ENCODE results near the gene GABRA4.

GABRA4 gene

GRCh38 chr4:46955601-46956000, 37.8 kb downstream of the GABRA4 start:
- no peak overlapping the region for H3K4me3 ChIP-seq (ENCODE audit: insufficient read depth, low read depth, low read length)
- H3K4me1 ChIP-seq (ENCODE audit: control insufficient read depth, insufficient read depth, low read length) = no peaks in the 10 kb centered on the region
- no peaks in the 10 kb centered on the region for H3K27me3 ChIP-seq (ENCODE audit: control insufficient read depth, insufficient read depth, low read length, poor library complexity, severe bottlenecking)
- H3K27ac ChIP-seq (ENCODE audit: insufficient read depth, low read depth, low read length, poor library complexity, severe bottlenecking) = no peak overlapping the region
- H3K36me3 ChIP-seq (ENCODE audit: control insufficient read depth, insufficient read depth, low read length) = no peaks in the 10 kb centered on the region
- H3K9me3 ChIP-seq (ENCODE audit: control insufficient read depth, low read length) = no peaks in the 10 kb centered on the region

- Histone ChIP-seq H3K27ac (ENCODE audit: insufficient read depth, low read depth, low read length, poor library complexity, severe bottlenecking) (no peak overlapping the region), H3K27me3 (ENCODE audit: control insufficient read depth, insufficient read depth, low read length, poor library complexity, severe bottlenecking) (no peaks in the 10 kb centered on the region), H3K9me3 (ENCODE audit: control insufficient read depth, low read length) (no peaks in the 10 kb centered on the region), H3K4me3 (ENCODE audit: insufficient read depth, low read depth, low read length) (no peak overlapping the region), H3K36me3 (ENCODE audit: control insufficient read depth, insufficient read depth, low read length) (no peaks in the 10 kb centered on the region), H3K4me1 (ENCODE audit: control insufficient read depth, insufficient read depth, low read length) (no peaks in the 10 kb centered on the region)
Observed at GRCh38 chr4:46954643-46955042, 38.7 kb downstream of the GABRA4 start.

- Histone ChIP-seq H3K36me3 (ENCODE audit: control insufficient read depth, insufficient read depth, low read length) (no peaks in the 10 kb centered on the region), H3K4me3 (ENCODE audit: insufficient read depth, low read depth, low read length) (no peak overlapping the region), H3K9me3 (ENCODE audit: control insufficient read depth, low read length) (no peaks in the 10 kb centered on the region), H3K27me3 (ENCODE audit: control insufficient read depth, insufficient read depth, low read length, poor library complexity, severe bottlenecking) (no peaks in the 10 kb centered on the region), H3K4me1 (ENCODE audit: control insufficient read depth, insufficient read depth, low read length) (no peaks in the 10 kb centered on the region), H3K27ac (ENCODE audit: insufficient read depth, low read depth, low read length, poor library complexity, severe bottlenecking) (no peak overlapping the region)
- 100% methylated on average over 2 of the region's 2 CpGs; no CpG with 5 or more reads in 1 of the 2 experiments for WGBS, 2 experiments
Observed at GRCh38 chr4:46953564-46953963, 39.8 kb downstream of the GABRA4 start.

DNA sequence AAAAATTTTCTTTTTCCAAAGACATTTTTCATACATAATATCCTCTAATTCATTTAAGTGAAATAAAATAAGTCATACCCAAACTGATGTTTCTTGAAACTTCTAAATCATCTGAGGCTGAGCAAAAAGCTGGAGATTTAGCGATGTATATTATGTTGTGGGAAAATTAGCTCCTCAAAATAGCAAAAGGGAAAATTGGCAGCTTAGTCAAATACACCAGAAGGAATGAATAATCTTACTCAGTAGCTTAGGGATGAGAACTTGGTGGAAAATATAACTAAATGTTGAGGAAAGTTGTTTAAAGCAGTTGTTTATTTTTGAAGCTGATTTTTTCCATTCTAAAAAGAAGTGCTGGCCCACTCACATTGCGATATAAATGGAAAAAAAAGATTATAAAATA, 40.9 kb downstream of the GABRA4 start:
- 88 to 100% methylated on average over 1 of the region's 2 CpGs for WGBS, 2 experiments
- Histone ChIP-seq H3K36me3 (ENCODE audit: control insufficient read depth, insufficient read depth, low read length) (no peaks in the 10 kb centered on the region), H3K4me1 (ENCODE audit: control insufficient read depth, insufficient read depth, low read length) (no peaks in the 10 kb centered on the region), H3K27ac (ENCODE audit: insufficient read depth, low read depth, low read length, poor library complexity, severe bottlenecking) (no peak overlapping the region), H3K27me3 (ENCODE audit: control insufficient read depth, insufficient read depth, low read length, poor library complexity, severe bottlenecking) (no peaks in the 10 kb centered on the region), H3K9me3 (ENCODE audit: control insufficient read depth, low read length) (no peaks in the 10 kb centered on the region), H3K4me3 (ENCODE audit: insufficient read depth, low read depth, low read length) (no peak overlapping the region)

DNA sequence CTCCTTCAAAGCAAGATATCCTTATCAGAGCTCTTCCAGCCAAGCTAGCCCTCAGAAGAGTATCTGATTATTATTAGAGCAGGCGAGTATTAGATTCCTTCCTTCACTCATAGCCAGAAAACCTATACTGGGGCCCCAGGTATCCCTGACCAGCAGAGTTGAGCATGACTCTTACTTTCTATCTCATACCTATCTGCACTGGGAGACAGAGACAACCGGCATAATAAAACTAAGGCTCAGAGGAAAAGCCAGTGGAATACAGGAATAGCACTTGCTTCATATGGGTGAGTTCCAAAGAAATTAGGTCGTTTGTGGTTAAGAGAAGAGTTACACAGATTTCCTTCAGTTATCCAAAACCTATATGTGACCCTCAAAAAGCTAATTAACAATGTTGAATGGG, 42.6 kb downstream of the GABRA4 start:
- Histone ChIP-seq H3K4me3 (ENCODE audit: insufficient read depth, low read depth, low read length) (no peak overlapping the region), H3K36me3 (ENCODE audit: control insufficient read depth, insufficient read depth, low read length) (no peaks in the 10 kb centered on the region), H3K27ac (ENCODE audit: insufficient read depth, low read depth, low read length, poor library complexity, severe bottlenecking) (no peak overlapping the region), H3K4me1 (ENCODE audit: control insufficient read depth, insufficient read depth, low read length) (no peaks in the 10 kb centered on the region), H3K9me3 (ENCODE audit: control insufficient read depth, low read length) (no peaks in the 10 kb centered on the region), H3K27me3 (ENCODE audit: control insufficient read depth, insufficient read depth, low read length, poor library complexity, severe bottlenecking) (no peaks in the 10 kb centered on the region)
- 84 to 94% methylated on average over 3 of the region's 3 CpGs for WGBS, 2 experiments

DNA sequence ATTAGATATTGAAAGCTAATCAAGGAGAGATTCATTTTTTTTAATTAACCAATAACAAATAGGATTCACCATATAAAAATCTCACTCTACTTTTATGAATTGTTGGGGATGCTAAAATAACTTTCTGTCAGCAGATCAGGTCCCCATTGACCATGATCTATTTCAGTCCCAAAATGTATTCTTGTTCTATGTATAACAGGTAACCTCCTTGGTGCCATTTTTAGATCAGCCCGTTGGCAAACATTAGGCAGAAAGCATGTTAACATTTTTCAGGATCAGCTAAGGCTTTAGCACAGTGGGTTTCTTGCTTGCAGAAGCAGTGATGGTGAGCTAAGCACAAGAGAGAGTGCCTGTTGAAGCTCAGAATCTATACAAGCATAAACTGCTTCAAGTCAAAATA, 43.6 kb downstream of the GABRA4 start:
- no peaks in the 10 kb centered on the region for H3K36me3 ChIP-seq (ENCODE audit: control insufficient read depth, insufficient read depth, low read length)
- no peaks in the 10 kb centered on the region for H3K4me1 ChIP-seq (ENCODE audit: control insufficient read depth, insufficient read depth, low read length)
- H3K27ac ChIP-seq (ENCODE audit: insufficient read depth, low read depth, low read length, poor library complexity, severe bottlenecking) = no peak overlapping the region
- no peaks in the 10 kb centered on the region for H3K27me3 ChIP-seq (ENCODE audit: control insufficient read depth, insufficient read depth, low read length, poor library complexity, severe bottlenecking)
- no peak overlapping the region for H3K4me3 ChIP-seq (ENCODE audit: insufficient read depth, low read depth, low read length)
- no peaks in the 10 kb centered on the region for H3K9me3 ChIP-seq (ENCODE audit: control insufficient read depth, low read length)
- WGBS, 2 experiments = 93 to 94% methylated on average over 1 of the region's 1 CpG

- Histone ChIP-seq H3K4me3 (ENCODE audit: insufficient read depth, low read depth, low read length) (no peak overlapping the region), H3K9me3 (ENCODE audit: control insufficient read depth, low read length) (no peaks in the 10 kb centered on the region), H3K36me3 (ENCODE audit: control insufficient read depth, insufficient read depth, low read length) (no peaks in the 10 kb centered on the region), H3K27ac (ENCODE audit: insufficient read depth, low read depth, low read length, poor library complexity, severe bottlenecking) (no peak overlapping the region), H3K27me3 (ENCODE audit: control insufficient read depth, insufficient read depth, low read length, poor library complexity, severe bottlenecking) (no peaks in the 10 kb centered on the region), H3K4me1 (ENCODE audit: control insufficient read depth, insufficient read depth, low read length) (no peaks in the 10 kb centered on the region)
- WGBS, 2 experiments = 77 to 85% methylated on average over 2 of the region's 2 CpGs
Observed at GRCh38 chr4:46947541-46947940, 45.8 kb downstream of the GABRA4 start.

DNA sequence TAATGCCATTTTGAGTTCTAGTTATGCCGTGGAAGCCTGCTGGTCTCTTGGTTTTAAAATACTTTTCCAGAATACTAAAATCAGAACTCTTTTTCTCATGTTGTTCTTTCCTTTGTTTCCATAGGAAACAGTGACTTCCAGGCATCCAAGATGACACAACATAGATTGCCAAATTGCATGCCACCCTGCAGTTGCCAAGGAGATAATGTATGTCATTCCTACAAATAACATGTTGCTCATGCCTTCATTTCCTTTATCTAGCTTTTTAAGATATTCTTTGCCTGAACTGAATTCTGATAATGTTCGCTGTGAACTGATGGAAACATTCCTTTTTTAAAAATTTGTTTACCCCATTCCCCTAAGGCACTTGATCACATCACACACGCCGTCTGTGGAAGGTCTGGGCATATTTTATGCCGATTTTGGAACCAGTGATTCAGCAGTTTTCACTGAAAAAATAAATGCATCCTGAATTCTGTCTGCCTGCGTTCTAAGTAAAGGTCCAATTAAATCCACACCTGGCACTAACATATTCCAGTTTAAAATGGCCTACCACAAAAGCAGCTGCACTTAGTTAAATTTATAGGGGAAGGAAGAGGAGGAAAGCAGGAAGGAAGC, 46.4 kb downstream of the GABRA4 start:
- H3K36me3 ChIP-seq (ENCODE audit: control insufficient read depth, insufficient read depth, low read length) = no peaks in the 10 kb centered on the region
- no peaks in the 10 kb centered on the region for H3K4me1 ChIP-seq (ENCODE audit: control insufficient read depth, insufficient read depth, low read length)
- H3K4me3 ChIP-seq (ENCODE audit: insufficient read depth, low read depth, low read length) = no peak overlapping the region
- no peaks in the 10 kb centered on the region for H3K27me3 ChIP-seq (ENCODE audit: control insufficient read depth, insufficient read depth, low read length, poor library complexity, severe bottlenecking)
- 91 to 95% methylated on average over 6 of the region's 6 CpGs for WGBS, 2 experiments
- no peaks in the 10 kb centered on the region for H3K9me3 ChIP-seq (ENCODE audit: control insufficient read depth, low read length)
- H3K27ac ChIP-seq (ENCODE audit: insufficient read depth, low read depth, low read length, poor library complexity, severe bottlenecking) = no peak overlapping the region

DNA sequence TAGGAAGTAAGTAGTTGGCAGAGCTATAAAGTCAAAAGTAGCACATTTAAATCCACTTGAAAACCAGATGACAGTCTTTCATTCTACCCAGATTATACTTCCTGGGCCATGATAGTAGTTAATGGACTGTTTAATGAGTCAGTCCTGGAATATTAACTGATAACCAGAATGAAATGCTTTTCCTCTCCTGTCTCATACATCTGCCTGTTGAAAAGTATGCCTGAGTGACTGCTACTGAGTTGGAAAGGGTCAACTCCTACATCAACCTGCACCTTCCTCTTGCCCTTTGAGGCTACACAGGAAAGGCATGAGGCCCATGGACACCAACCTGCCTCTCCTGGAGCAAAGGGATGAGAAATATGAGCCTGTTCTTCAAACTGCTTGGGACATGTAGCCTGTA, 48.3 kb downstream of the GABRA4 start:
- no peaks in the 10 kb centered on the region for H3K4me1 ChIP-seq (ENCODE audit: control insufficient read depth, insufficient read depth, low read length)
- no peaks in the 10 kb centered on the region for H3K27me3 ChIP-seq (ENCODE audit: control insufficient read depth, insufficient read depth, low read length, poor library complexity, severe bottlenecking)
- H3K4me3 ChIP-seq (ENCODE audit: insufficient read depth, low read depth, low read length) = no peak overlapping the region
- H3K36me3 ChIP-seq (ENCODE audit: control insufficient read depth, insufficient read depth, low read length) = no peaks in the 10 kb centered on the region
- H3K9me3 ChIP-seq (ENCODE audit: control insufficient read depth, low read length) = no peaks in the 10 kb centered on the region
- H3K27ac ChIP-seq (ENCODE audit: insufficient read depth, low read depth, low read length, poor library complexity, severe bottlenecking) = no peak overlapping the region

DNA sequence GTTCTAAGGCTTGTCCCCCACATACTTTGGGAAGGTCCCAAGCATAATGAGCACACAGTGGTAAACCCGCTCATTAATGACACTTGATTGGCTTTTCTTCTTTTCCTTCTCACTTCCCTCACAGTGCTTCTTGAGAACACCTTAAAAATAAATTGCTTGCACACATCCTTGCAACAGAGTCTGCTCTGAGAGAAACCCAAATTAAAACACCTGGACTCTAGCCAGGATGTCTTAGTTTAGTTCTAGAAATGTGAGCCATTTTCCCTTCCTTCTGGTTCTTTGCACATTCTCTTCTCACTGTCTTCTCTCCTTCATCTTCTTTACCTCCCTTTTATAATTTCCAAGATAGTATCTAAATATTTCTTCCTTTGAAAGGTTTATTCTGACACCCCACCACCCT, 49.0 kb downstream of the GABRA4 start:
- H3K4me3 ChIP-seq (ENCODE audit: insufficient read depth, low read depth, low read length) = no peak overlapping the region
- no peak overlapping the region for H3K27ac ChIP-seq (ENCODE audit: insufficient read depth, low read depth, low read length, poor library complexity, severe bottlenecking)
- H3K36me3 ChIP-seq (ENCODE audit: control insufficient read depth, insufficient read depth, low read length) = no peaks in the 10 kb centered on the region
- 85 to 86% methylated on average over 1 of the region's 1 CpG for WGBS, 2 experiments
- no peaks in the 10 kb centered on the region for H3K4me1 ChIP-seq (ENCODE audit: control insufficient read depth, insufficient read depth, low read length)
- H3K9me3 ChIP-seq (ENCODE audit: control insufficient read depth, low read length) = no peaks in the 10 kb centered on the region
- no peaks in the 10 kb centered on the region for H3K27me3 ChIP-seq (ENCODE audit: control insufficient read depth, insufficient read depth, low read length, poor library complexity, severe bottlenecking)

GRCh38 chr4:46937493-46937892, 55.9 kb downstream of the GABRA4 start:
- Histone ChIP-seq H3K36me3 (ENCODE audit: control insufficient read depth, insufficient read depth, low read length) (no peaks in the 10 kb centered on the region), H3K27me3 (ENCODE audit: control insufficient read depth, insufficient read depth, low read length, poor library complexity, severe bottlenecking) (no peaks in the 10 kb centered on the region), H3K9me3 (ENCODE audit: control insufficient read depth, low read length) (no peaks in the 10 kb centered on the region), H3K4me1 (ENCODE audit: control insufficient read depth, insufficient read depth, low read length) (no peaks in the 10 kb centered on the region), H3K4me3 (ENCODE audit: insufficient read depth, low read depth, low read length) (no peak overlapping the region), H3K27ac (ENCODE audit: insufficient read depth, low read depth, low read length, poor library complexity, severe bottlenecking) (no peak overlapping the region)
- 62 to 83% methylated on average over 1 of the region's 1 CpG for WGBS, 2 experiments
